NT2/D1 (cell line): ENCODE measurements around the gene ORMDL2.

Experiments used
- SUZ12 ChIP-seq: IDR thresholded peaks from 2 replicates; pipeline ENCODE4 v1.6.1; 2011; ENCODE audit not compliant: insufficient read length, insufficient read depth; ENCODE audit errors: extremely low read depth
- YY1 ChIP-seq: IDR thresholded peaks from 2 replicates; pipeline ENCODE4 v1.6.1; 2011; ENCODE audit not compliant: insufficient read length, insufficient read depth

GRCh38 chr12:55820679-55821078, 2.8 kb downstream of the ORMDL2 start:
- TF ChIP-seq SUZ12 (no peak), YY1 (no peak)
